H9 (cell line): Measurements from ENCODE around the gene DENND6A. TPM values are rescaled to one million over a fixed set of nuclear protein-coding genes. Genes with fewer than 3 reads are reported as not detected.

Experiments used
- DNase-seq: peaks from one replicate; pipeline ENCODE4 v3.0.0-alpha.2; 2017
- H2AFZ ChIP-seq: one replicate; pipeline ENCODE4 v1.6.1; 2013; ENCODE audit warnings: mild to moderate bottlenecking, low read length, control low read depth, moderate library complexity
- H2AK5ac ChIP-seq: 2 replicates; pipeline ENCODE4 v1.6.1; 2013; ENCODE audit warnings: low read length, control low read depth, mixed read lengths; ENCODE audit not compliant: insufficient read length
- H2BK120ac ChIP-seq: one replicate; pipeline ENCODE4 v1.6.1; 2013; ENCODE audit warnings: low read depth, mild to moderate bottlenecking, low read length, control low read depth, inconsistent platforms; ENCODE audit not compliant: poor library complexity, severe bottlenecking
- H2BK12ac ChIP-seq: 2 replicates; pipeline ENCODE4 v1.6.1; 2013; ENCODE audit warnings: low read length, control low read depth, mixed read lengths, low read depth; ENCODE audit not compliant: insufficient read length
- H2BK15ac ChIP-seq: 2 replicates; pipeline ENCODE4 v1.6.1; 2013; ENCODE audit warnings: low read depth, low read length, control low read depth
- H2BK20ac ChIP-seq: one replicate; pipeline ENCODE4 v1.6.1; 2013; ENCODE audit warnings: low read depth, mild to moderate bottlenecking, low read length, control low read depth, inconsistent platforms; ENCODE audit not compliant: poor library complexity, severe bottlenecking
- H2BK5ac ChIP-seq: 2 replicates; pipeline ENCODE4 v1.6.1; 2013; ENCODE audit warnings: low read length, control low read depth, mixed read lengths; ENCODE audit not compliant: insufficient read length
- H3K14ac ChIP-seq: 2 replicates; pipeline ENCODE4 v1.6.1; 2013; ENCODE audit warnings: low read length, control low read depth; ENCODE audit not compliant: insufficient read depth
- H3K18ac ChIP-seq: 2 replicates; pipeline ENCODE4 v1.6.1; 2013; ENCODE audit warnings: low read depth, mild to moderate bottlenecking, mixed read lengths, low read length, control low read depth; ENCODE audit not compliant: insufficient read length
- H3K23ac ChIP-seq: 2 replicates; pipeline ENCODE4 v1.6.1; 2013; ENCODE audit warnings: low read length, control low read depth, mixed read lengths, low read depth; ENCODE audit not compliant: insufficient read length
- H3K23me2 ChIP-seq: 2 replicates; pipeline ENCODE4 v1.6.1; 2013; ENCODE audit warnings: low read depth, mild to moderate bottlenecking, mixed read lengths, low read length, control low read depth; ENCODE audit not compliant: insufficient read length, poor library complexity, severe bottlenecking
- H3K27ac ChIP-seq: 2 replicates; pipeline ENCODE4 v1.5.1; 2013; ENCODE audit warnings: low read length, control low read depth, mixed read lengths, low read depth; ENCODE audit not compliant: insufficient read length
- H3K27me3 ChIP-seq: 2 replicates; pipeline ENCODE4 v1.6.1; 2013; ENCODE audit warnings: low read length, control low read depth, inconsistent platforms; ENCODE audit not compliant: insufficient read depth
- H3K4ac ChIP-seq: 2 replicates; pipeline ENCODE4 v1.6.1; 2013; ENCODE audit warnings: low read depth, mild to moderate bottlenecking, control low read depth, inconsistent platforms, low read length, moderate library complexity
- H3K4me1 ChIP-seq: 2 replicates; pipeline ENCODE4 v1.6.1; 2013; ENCODE audit warnings: low read length, control low read depth, inconsistent platforms; ENCODE audit not compliant: insufficient read depth
- H3K4me2 ChIP-seq: 2 replicates; pipeline ENCODE4 v1.6.1; 2013; ENCODE audit warnings: low read length, control low read depth, mixed read lengths; ENCODE audit not compliant: insufficient read length, insufficient read depth
- H3K56ac ChIP-seq: 2 replicates; pipeline ENCODE4 v1.6.1; 2013; ENCODE audit warnings: low read depth, mild to moderate bottlenecking, mixed read lengths, low read length, control low read depth; ENCODE audit not compliant: insufficient read length
- H3K79me1 ChIP-seq: 2 replicates; pipeline ENCODE4 v1.6.1; 2013; ENCODE audit warnings: low read depth, mild to moderate bottlenecking, moderate library complexity, low read length, control low read depth, inconsistent platforms; ENCODE audit not compliant: insufficient read depth, poor library complexity, severe bottlenecking
- H3K79me2 ChIP-seq: 2 replicates; pipeline ENCODE4 v1.6.1; 2013; ENCODE audit warnings: low read length, control low read depth, inconsistent platforms; ENCODE audit not compliant: insufficient read depth
- H3K9ac ChIP-seq: 2 replicates; pipeline ENCODE4 v1.6.1; 2013; ENCODE audit warnings: low read length, control low read depth, mixed read lengths; ENCODE audit not compliant: insufficient read length; ENCODE audit errors: extremely low read depth
- H3K9me3 ChIP-seq: one replicate; pipeline ENCODE4 v1.6.1; 2013; ENCODE audit warnings: low read depth, low read length, inconsistent platforms; ENCODE audit not compliant: control insufficient read depth
- H3T11ph ChIP-seq: one replicate; pipeline ENCODE4 v1.6.1; 2013; ENCODE audit warnings: mild to moderate bottlenecking, low read length, control low read depth, inconsistent platforms
- H4K20me1 ChIP-seq: one replicate; pipeline ENCODE4 v1.6.1; 2013; ENCODE audit not compliant: control insufficient read depth, insufficient read length, insufficient read depth
- H4K5ac ChIP-seq: 2 replicates; pipeline ENCODE4 v1.6.1; 2013; ENCODE audit warnings: low read depth, mild to moderate bottlenecking, mixed read lengths, low read length, control low read depth; ENCODE audit not compliant: insufficient read length
- H4K8ac ChIP-seq: replicated peaks from 2 replicates; pipeline ENCODE4 v1.6.1; 2013; ENCODE audit warnings: low read length, control low read depth, mixed read lengths, low read depth; ENCODE audit not compliant: insufficient read length
- H4K91ac ChIP-seq: 2 replicates; pipeline ENCODE4 v1.6.1; 2013; ENCODE audit warnings: low read depth, mild to moderate bottlenecking, moderate library complexity, mixed read lengths, low read length, control low read depth; ENCODE audit not compliant: insufficient read length
- H3K27ac Mint-ChIP-seq, 3 experiments: 2 replicates in 2 of 3; 3 replicates in 1 of 3; pipeline ENCODE4 v1.8.0; 2020 to 2021; ENCODE audit warnings: mixed read lengths in 3 of 3, mild to moderate bottlenecking in 1 of 3, moderate library complexity in 1 of 3
- H3K27me3 Mint-ChIP-seq: 2 replicates; pipeline ENCODE4 v1.8.0; 2021; ENCODE audit warnings: low read depth, mild to moderate bottlenecking, moderate library complexity, mixed read lengths
- H3K36me3 Mint-ChIP-seq, 3 experiments: 2 replicates in 2 of 3; 3 replicates in 1 of 3; pipeline ENCODE4 v1.8.0; 2020 to 2021; ENCODE audit warnings: low read depth in 3 of 3, mixed read lengths in 3 of 3; ENCODE audit not compliant: insufficient read depth in 1 of 3
- H3K4me1 Mint-ChIP-seq, 2 experiments: 2 replicates each; pipeline ENCODE4 v1.8.0; 2020; ENCODE audit warnings: mixed read lengths in 2 of 2
- H3K4me3 Mint-ChIP-seq, 2 experiments: 2 replicates in 1 of 2; 3 replicates in 1 of 2; pipeline ENCODE4 v1.8.0; 2020 to 2021; ENCODE audit warnings: mild to moderate bottlenecking in 2 of 2, mixed read lengths in 2 of 2, moderate library complexity in 1 of 2
- H3K9me3 Mint-ChIP-seq, 2 experiments: 2 replicates in 1 of 2; 3 replicates in 1 of 2; pipeline ENCODE4 v1.8.0; 2020; ENCODE audit warnings: mild to moderate bottlenecking in 2 of 2, mixed read lengths in 2 of 2, moderate library complexity in 1 of 2
- CTCF ChIP-seq: fragments of 200-600 bp; sonication (generic); conservative IDR thresholded peaks from 3 replicates; pipeline ENCODE4 v1.8.0; 2021; ENCODE audit warnings: antibody characterized with exemption, mild to moderate bottlenecking
- WGBS: extraction: QIAGEN DNeasy Blood & Tissue Kit; methylation state at CpG from one replicate; pipeline ENCODE4 v1.1.7; 2013; ENCODE audit warnings: missing lambda C conversion rate, low lambda C conversion rate, mixed read lengths; ENCODE audit not compliant: insufficient read length; ENCODE audit errors: extremely low coverage; 5-methylcytosine and 5-hydroxymethylcytosine counted together
- total RNA-seq: library from RNA; stranded (reverse); gene quantifications from 2 replicates; pipeline ENCODE4 v1.2.1, GENCODE V29; 2021

Gene DENND6A
- total RNA-seq, 1 experiment from 2014 or later = 13.2 TPM

GRCh38 chr3:57718118-57718517 is 25.2 kb upstream of the DENND6A start:
- Histone ChIP-seq H3K9ac (no peak overlapping the region), H2BK12ac (no peak overlapping the region), H2AFZ (no peak overlapping the region), H3K4me2 (no peak overlapping the region), H2AK5ac (no peak overlapping the region), H3K79me2 (no peaks in the 10 kb centered on the region), H3K23me2 (no peaks in the 10 kb centered on the region), H3K23ac (no peak overlapping the region), H3T11ph (no peak overlapping the region), H3K14ac (no peak overlapping the region), H3K4me1 (no peaks in the 10 kb centered on the region), H3K18ac (no peak overlapping the region), H2BK120ac (no peak overlapping the region), H3K4ac (no peak overlapping the region), H3K79me1 (no peaks in the 10 kb centered on the region), H3K27ac (no peak overlapping the region), H4K91ac (no peak overlapping the region), H4K5ac (no peak overlapping the region), H3K56ac (no peak overlapping the region), H4K8ac (no peak overlapping the region), H3K9me3 (no peaks in the 10 kb centered on the region), H2BK20ac (no peak overlapping the region), H2BK5ac (no peak overlapping the region), H4K20me1 (no peaks in the 10 kb centered on the region), H3K27me3 (no peaks in the 10 kb centered on the region), H2BK15ac (no peak overlapping the region)
- no peaks in the 10 kb centered on the region for H3K4me1 Mint-ChIP-seq
- H3K9me3 Mint-ChIP-seq = no peaks in the 10 kb centered on the region
- WGBS = no CpG with 5 or more reads among the region's 1 CpG
- TF ChIP-seq CTCF = no peak
- H3K27me3 Mint-ChIP-seq = peaks cover 3% of the 10 kb centered on the region; the same call in 1 of the 2 replicates
- no peak for DNase-seq
- H3K27ac Mint-ChIP-seq = no peak overlapping the region
- no peak overlapping the region for H3K4me3 Mint-ChIP-seq
- no peaks in the 10 kb centered on the region for H3K36me3 Mint-ChIP-seq
